RWPE1 (cell line): ENCODE data around the gene BFSP1.

Experiments used
- CTCF ChIA-PET: fragments of 350-600 bp; sonication (Branson Sonifier 250); formaldehyde crosslinking; extraction: SDS; loops from one replicate; lab custom pipeline; 2021; lab: Yijun Ruan, JAX
- POLR2A ChIA-PET: fragments of 400-600 bp; formaldehyde crosslinking; extraction: SDS; loops from one replicate; lab custom pipeline; 2020; ENCODE audit warnings: antibody characterized with exemption; ENCODE audit not compliant: low non-redundant PET; lab: Yijun Ruan, JAX
- DNase-seq: peaks from one replicate; pipeline ENCODE4 v3.0.0; 2012; ENCODE audit warnings: low spot score
- H3K27ac ChIP-seq: fragments of 450-650 bp; 2 replicates; pipeline ENCODE4 v1.5.1; 2017
- TF ChIP-seq, protein P1 (sequence below): fragments of 450-650 bp; conservative IDR thresholded peaks from 2 replicates; pipeline ENCODE4 v1.5.1; 2017; ENCODE audit warnings: low read depth, mild to moderate bottlenecking

The BFSP1 gene

DNA sequence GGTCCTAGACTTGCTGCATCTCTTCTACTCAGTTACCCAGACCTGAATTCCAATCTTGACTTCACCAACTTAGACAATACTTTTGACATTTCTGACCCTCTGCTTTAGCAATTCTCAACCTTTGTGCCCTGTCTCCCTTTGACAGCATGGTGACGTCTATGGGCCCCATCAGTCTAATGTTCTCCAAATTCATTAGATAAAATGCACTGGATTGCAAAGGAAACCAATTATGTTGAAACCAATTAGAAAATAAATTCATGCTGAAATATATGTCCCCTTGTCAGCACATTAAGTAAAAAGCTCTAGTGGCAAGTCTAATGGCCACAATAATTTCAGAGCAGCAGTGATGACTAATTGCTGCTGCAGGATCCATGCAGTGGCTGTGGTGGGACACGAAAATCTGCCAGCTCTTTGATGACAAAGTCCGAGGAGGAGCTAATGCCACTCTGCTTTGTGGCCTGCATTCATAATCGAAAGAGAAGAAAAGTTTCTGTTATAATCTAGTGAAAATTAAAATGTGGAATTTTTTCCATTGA lies 64.0 kb downstream of the BFSP1 start:
- no peak overlapping the region for H3K27ac ChIP-seq
- no peak for DNase-seq
- CTCF ChIA-PET, result no interaction called here
- POLR2A ChIA-PET, result no interaction called here
- TF ChIP-seq, protein P1, sequence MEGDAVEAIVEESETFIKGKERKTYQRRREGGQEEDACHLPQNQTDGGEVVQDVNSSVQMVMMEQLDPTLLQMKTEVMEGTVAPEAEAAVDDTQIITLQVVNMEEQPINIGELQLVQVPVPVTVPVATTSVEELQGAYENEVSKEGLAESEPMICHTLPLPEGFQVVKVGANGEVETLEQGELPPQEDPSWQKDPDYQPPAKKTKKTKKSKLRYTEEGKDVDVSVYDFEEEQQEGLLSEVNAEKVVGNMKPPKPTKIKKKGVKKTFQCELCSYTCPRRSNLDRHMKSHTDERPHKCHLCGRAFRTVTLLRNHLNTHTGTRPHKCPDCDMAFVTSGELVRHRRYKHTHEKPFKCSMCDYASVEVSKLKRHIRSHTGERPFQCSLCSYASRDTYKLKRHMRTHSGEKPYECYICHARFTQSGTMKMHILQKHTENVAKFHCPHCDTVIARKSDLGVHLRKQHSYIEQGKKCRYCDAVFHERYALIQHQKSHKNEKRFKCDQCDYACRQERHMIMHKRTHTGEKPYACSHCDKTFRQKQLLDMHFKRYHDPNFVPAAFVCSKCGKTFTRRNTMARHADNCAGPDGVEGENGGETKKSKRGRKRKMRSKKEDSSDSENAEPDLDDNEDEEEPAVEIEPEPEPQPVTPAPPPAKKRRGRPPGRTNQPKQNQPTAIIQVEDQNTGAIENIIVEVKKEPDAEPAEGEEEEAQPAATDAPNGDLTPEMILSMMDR, result no peak

DNA sequence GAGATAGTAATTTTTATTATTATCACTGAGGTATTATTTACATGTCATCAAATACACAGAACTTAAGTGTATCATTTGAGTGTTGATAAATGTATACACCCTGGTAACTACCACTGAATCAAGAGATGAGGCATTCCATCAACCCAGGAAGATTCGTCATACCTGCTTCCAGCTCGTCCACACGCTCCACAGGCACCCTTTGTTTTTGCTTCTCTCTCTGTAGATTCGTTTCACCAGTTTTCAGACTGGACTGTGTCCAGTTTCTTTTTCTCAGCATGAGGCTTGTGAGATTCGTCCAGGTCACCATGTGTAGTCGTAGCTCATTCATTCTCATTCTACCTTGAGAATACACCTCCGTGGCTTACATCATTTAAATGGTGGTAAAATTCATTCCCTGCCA lies 64.5 kb downstream of the BFSP1 start:
- no peak overlapping the region for H3K27ac ChIP-seq
- POLR2A ChIA-PET, result no interaction called here
- TF ChIP-seq, protein P1, result no peak
- no peak for DNase-seq
- CTCF ChIA-PET, result no interaction called here

DNA sequence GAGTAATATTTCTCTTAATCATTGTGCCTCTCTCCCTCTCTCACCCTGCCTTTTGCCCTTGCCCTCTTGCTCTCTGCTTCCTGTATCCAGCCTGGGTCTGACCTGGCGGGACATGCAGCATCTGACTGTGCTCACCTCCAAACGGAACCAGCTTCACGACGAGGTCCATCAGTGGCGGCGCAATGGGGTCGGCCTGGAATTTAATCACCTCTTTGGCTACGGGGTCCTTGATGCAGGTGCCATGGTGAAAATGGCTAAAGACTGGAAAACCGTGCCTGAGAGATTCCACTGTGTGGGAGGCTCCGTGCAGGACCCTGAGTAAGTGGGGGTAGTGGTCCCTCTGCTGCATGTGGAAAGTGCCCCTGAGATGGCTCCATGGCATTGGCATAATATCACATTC lies 65.9 kb downstream of the BFSP1 start:
- CTCF ChIA-PET, result no interaction called here
- H3K27ac ChIP-seq, result no peak overlapping the region
- POLR2A ChIA-PET, result no interaction called here
- no peak for DNase-seq
- TF ChIP-seq, protein P1, result no peak

DNA sequence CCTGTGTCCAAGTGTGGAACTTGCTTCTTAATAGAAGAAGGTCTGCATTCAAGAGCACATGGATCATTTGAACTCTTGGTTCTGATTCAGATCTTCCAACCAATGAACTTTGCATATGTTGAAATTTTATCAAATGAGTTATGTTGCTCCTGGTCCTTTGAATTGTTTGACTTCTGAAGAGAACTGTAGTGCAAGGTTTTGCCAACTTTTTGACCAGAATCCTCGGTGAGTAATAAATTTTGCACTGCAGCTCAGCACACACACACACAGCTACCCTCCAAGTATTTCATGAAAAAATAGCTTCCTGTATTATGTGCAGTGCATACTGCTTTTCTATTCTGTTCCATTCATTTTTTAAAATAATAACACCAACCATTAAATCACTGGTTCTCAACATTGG lies 67.5 kb downstream of the BFSP1 start:
- TF ChIP-seq, protein P1, result no peak
- no peak overlapping the region for H3K27ac ChIP-seq
- DNase-seq, result no peak
- CTCF ChIA-PET, result no interaction called here
- POLR2A ChIA-PET, result no interaction called here

DNA sequence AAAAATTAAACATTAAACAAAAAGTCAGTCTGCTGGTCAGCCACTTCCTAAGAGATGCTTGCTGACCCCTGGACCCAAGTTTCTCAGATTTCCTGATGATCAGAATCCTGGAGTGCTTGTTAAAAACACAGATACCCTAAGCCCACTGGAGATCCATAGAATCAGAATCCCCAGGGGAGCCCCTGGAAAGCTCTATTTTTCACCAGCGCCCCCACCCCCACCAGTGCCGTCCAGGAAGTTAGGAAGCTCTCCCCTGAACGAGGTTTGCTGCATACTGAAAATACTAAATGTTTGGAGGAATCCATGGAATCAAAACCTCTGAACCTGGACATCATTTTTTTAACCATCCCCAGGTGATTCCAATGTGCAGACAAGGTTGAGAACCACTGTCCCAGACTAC lies 69.2 kb downstream of the BFSP1 start:
- DNase-seq, result no peak
- TF ChIP-seq, protein P1, result no peak
- H3K27ac ChIP-seq, result no peak overlapping the region
- ChIA-PET POLR2A (no interaction called here), CTCF (interaction anchor here (0.6 to 1.1 kb wide), 2 partner anchors 30 to 1254 kb away, joined by 3 to 4 read pairs; no protein-coding TSS in a partner anchor)

DNA sequence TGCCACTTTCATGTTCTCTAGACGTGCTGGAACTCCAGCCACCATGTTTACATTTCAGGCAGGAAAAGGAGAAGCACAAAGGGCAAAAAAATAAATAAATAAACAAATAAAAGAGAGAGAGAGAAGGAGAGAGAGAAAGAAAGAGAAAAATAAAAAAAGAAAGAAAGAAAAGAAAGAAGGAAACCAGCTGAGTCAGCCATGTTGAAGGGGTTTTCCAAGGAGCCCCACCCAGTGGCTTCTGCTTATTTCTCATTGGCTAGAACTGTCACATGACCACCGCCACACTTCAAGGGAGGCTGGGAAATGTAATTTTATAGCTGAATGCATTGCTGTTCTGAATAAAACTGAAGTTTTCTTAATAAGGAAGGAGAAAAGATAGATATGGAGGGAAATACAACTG lies 71.1 kb downstream of the BFSP1 start:
- CTCF ChIA-PET, result interaction anchor here (0.6 to 0.8 kb wide), 2 partner anchors 405 to 658 kb away, joined by 3 to 4 read pairs; no protein-coding TSS in a partner anchor
- POLR2A ChIA-PET, result no interaction called here
- no peak overlapping the region for H3K27ac ChIP-seq
- no peak for DNase-seq
- TF ChIP-seq, protein P1, result no peak
